NCI-H2227 (cell line): ENCODE results near the gene MAB21L1.

Experiments
- DNase-seq: peaks from one replicate; lab custom pipeline; 2025; ENCODE audit not compliant: unreplicated experiment; lab: John Stamatoyannopoulos, UW

Gene MAB21L1

GRCh38 chr13:35480346-35480745 is 3.9 kb upstream of the MAB21L1 start:
- DNase-seq, result no peak

- DNase-seq, result no peak
Measured at GRCh38 chr13:35479706-35480105, 3.2 kb upstream of the MAB21L1 start.

GRCh38 chr13:35479038-35479492 is 2.6 kb upstream of the MAB21L1 start:
- no peak for DNase-seq

GRCh38 chr13:35478271-35479037 is 2.0 kb upstream of the MAB21L1 start:
- no peak for DNase-seq

- DNase-seq, result no peak
Measured at GRCh38 chr13:35477386-35477946, 977 bp upstream of the MAB21L1 start.

GRCh38 chr13:35475212-35475959 is 1.1 kb downstream of the MAB21L1 start:
- peak; percentile 23 for DNase-seq

- DNase-seq, result no peak
Measured at GRCh38 chr13:35474496-35475211, 1.8 kb downstream of the MAB21L1 start.

GRCh38 chr13:35473802-35474201 is 2.7 kb downstream of the MAB21L1 start:
- DNase-seq, result no peak

- no peak for DNase-seq
Measured at GRCh38 chr13:35473206-35473775, 3.2 kb downstream of the MAB21L1 start.

- no peak for DNase-seq
Measured at GRCh38 chr13:35472323-35472881, 4.1 kb downstream of the MAB21L1 start.

- no peak for DNase-seq
Measured at GRCh38 chr13:35471706-35472322, 4.7 kb downstream of the MAB21L1 start.

- DNase-seq, result no peak
Measured at GRCh38 chr13:35470671-35471661, 5.5 kb downstream of the MAB21L1 start.

GRCh38 chr13:35469806-35470525 is 6.5 kb downstream of the MAB21L1 start:
- no peak for DNase-seq

- no peak for DNase-seq
Measured at GRCh38 chr13:35468195-35468594, 8.3 kb downstream of the MAB21L1 start.

GRCh38 chr13:35465371-35465770 is 11.1 kb downstream of the MAB21L1 start:
- no peak for DNase-seq

GRCh38 chr13:35460061-35460460 is 16.4 kb downstream of the MAB21L1 start:
- no peak for DNase-seq

- no peak for DNase-seq
Measured at GRCh38 chr13:35457258-35457657, 19.2 kb downstream of the MAB21L1 start.

GRCh38 chr13:35455022-35455421 is 21.5 kb downstream of the MAB21L1 start:
- no peak for DNase-seq
